ENCODE data around the gene NDUFS4.

DNA sequence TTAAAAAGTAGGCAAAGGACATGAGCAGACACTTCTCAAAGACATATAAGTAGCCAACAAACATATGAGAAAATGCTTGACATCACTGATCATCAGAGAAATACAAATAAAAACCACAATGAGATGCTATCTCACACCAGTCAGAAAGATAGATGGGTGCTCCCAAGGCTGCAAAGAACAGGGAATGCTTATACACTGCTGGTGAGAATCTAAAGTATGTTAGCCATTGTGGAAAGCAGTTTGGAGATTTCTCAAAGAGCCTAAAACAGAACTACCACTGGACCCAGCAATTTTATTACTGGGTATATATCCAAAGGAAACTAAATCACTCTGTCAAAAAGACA is 154.2 kb downstream of the NDUFS4 start:
- TF ChIP-seq, protein P1, sequence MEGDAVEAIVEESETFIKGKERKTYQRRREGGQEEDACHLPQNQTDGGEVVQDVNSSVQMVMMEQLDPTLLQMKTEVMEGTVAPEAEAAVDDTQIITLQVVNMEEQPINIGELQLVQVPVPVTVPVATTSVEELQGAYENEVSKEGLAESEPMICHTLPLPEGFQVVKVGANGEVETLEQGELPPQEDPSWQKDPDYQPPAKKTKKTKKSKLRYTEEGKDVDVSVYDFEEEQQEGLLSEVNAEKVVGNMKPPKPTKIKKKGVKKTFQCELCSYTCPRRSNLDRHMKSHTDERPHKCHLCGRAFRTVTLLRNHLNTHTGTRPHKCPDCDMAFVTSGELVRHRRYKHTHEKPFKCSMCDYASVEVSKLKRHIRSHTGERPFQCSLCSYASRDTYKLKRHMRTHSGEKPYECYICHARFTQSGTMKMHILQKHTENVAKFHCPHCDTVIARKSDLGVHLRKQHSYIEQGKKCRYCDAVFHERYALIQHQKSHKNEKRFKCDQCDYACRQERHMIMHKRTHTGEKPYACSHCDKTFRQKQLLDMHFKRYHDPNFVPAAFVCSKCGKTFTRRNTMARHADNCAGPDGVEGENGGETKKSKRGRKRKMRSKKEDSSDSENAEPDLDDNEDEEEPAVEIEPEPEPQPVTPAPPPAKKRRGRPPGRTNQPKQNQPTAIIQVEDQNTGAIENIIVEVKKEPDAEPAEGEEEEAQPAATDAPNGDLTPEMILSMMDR (IDR thresholded peaks at IDR 0.05) = no peak
- TF ChIP-seq POLR2A (IDR thresholded peaks at IDR 0.05; ENCODE audit: low read depth) = no peak

Measured in esophagus muscularis mucosa (tissue), 3 donors.